ENCODE results near the gene FRMD4A.

DNA sequence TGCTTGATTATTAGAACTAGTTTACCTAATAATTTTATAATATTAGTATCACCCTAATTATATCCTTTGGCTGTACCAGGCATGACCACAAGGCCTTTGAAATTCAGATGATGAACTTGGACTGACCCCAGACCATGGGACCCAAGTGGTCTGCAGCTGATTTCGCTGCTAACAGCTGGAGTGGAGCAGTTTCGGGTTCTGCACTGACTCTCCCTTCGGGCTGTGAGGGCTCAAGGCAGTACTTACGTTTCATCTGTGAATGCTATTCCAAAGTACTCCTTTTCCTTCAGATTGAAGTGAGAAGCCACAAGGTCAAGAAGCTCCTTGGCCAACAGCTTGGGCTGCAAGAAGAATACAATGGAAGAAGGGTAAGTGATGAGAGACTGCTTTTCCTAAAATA, 520.2 kb downstream of the FRMD4A start:
- no peak for TF ChIP-seq POLR2A (IDR thresholded peaks at IDR 0.05; ENCODE audit: low read depth, low read length)
- TF ChIP-seq RAD21 (IDR thresholded peaks at IDR 0.05; ENCODE audit: low read length), result no peak
- no peak for TF ChIP-seq BHLHE40 (IDR thresholded peaks at IDR 0.05; ENCODE audit: low read depth, low read length)
- TF ChIP-seq, protein P1, sequence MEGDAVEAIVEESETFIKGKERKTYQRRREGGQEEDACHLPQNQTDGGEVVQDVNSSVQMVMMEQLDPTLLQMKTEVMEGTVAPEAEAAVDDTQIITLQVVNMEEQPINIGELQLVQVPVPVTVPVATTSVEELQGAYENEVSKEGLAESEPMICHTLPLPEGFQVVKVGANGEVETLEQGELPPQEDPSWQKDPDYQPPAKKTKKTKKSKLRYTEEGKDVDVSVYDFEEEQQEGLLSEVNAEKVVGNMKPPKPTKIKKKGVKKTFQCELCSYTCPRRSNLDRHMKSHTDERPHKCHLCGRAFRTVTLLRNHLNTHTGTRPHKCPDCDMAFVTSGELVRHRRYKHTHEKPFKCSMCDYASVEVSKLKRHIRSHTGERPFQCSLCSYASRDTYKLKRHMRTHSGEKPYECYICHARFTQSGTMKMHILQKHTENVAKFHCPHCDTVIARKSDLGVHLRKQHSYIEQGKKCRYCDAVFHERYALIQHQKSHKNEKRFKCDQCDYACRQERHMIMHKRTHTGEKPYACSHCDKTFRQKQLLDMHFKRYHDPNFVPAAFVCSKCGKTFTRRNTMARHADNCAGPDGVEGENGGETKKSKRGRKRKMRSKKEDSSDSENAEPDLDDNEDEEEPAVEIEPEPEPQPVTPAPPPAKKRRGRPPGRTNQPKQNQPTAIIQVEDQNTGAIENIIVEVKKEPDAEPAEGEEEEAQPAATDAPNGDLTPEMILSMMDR (conservative IDR thresholded peaks at IDR 0.05; ENCODE audit: low read depth, low read length), result no peak
- TF ChIP-seq, protein P2, sequence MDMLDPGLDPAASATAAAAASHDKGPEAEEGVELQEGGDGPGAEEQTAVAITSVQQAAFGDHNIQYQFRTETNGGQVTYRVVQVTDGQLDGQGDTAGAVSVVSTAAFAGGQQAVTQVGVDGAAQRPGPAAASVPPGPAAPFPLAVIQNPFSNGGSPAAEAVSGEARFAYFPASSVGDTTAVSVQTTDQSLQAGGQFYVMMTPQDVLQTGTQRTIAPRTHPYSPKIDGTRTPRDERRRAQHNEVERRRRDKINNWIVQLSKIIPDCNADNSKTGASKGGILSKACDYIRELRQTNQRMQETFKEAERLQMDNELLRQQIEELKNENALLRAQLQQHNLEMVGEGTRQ (IDR thresholded peaks at IDR 0.05; ENCODE audit: low read depth, low read length), result no peak
- no peak for TF ChIP-seq NFE2L2 (IDR thresholded peaks at IDR 0.05; ENCODE audit: low read depth, low read length)
- no peak for TF ChIP-seq MXI1 (IDR thresholded peaks at IDR 0.05; ENCODE audit: borderline replicate concordance, low read depth, low read length)
- TF ChIP-seq RCOR1 (IDR thresholded peaks at IDR 0.05; ENCODE audit: insufficient replicate concordance, low read length), result no peak
- TF ChIP-seq ELK1 (IDR thresholded peaks at IDR 0.05; ENCODE audit: borderline replicate concordance, low read depth, low read length), result no peak
- no peak for TF ChIP-seq CEBPB (IDR thresholded peaks at IDR 0.05; ENCODE audit: low read depth, low read length)
- TF ChIP-seq MAFK (IDR thresholded peaks at IDR 0.05; ENCODE audit: low read depth, low read length), result no peak
- no peak for TF ChIP-seq SMC3 (IDR thresholded peaks at IDR 0.05; ENCODE audit: low read depth, low read length)
- no peak for TF ChIP-seq FOS (IDR thresholded peaks at IDR 0.05; ENCODE audit: low read depth, low read length)

Measured in IMR-90 (cell line).